Hepatic stellate cell (primary cell): Measurements from ENCODE around the gene CD276.
"Not testable (repeated sequence)": the region's sequence is repeated elsewhere in the genome, so short reads cannot be mapped to it uniquely, and the experiment has no call there.

Source experiments
- DNase-seq: peaks from one replicate; pipeline ENCODE4 v3.0.0; 2011; ENCODE audit warnings: low spot score

The CD276 gene

DNA sequence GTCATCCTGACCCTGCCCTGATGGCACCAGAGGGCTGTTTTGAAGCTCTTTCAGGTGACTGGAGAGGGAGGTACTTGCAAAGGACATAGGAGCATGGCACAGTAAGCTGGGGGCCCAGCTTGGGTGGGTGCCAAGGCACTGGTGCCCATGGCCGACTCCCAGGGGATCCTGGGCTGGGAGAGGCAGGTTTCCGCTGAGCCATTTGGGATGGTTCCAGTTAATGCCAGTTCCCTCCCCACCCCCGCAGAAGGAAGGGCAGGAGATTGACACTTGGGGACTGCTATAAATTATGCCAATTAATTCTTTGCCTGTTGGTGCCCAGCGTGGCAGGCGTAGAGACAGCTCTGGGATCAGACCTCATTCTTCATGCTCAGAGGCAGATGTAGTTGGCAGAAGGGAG, 26.1 kb downstream of the CD276 start:
- DNase-seq: no peak

DNA sequence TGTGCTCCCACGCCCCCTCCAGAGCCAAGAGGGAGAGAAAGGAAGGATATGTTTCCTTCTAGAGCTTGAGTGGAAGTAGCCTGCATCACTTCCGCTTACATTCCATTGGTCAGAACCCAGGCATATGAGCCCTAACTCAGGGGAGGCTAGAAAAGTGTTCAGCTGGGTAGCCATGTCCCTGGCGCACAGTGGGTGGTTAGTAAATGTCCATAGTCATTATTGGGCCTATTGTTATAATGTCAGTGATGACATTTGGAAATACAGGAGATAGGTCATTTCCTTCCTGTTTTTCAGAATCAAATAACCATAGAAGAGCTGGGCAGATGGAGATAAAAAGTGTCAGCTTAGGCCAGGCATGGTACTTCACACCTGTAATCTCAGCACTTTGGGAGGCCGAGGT, 27.3 kb downstream of the CD276 start:
- no peak for DNase-seq

DNA sequence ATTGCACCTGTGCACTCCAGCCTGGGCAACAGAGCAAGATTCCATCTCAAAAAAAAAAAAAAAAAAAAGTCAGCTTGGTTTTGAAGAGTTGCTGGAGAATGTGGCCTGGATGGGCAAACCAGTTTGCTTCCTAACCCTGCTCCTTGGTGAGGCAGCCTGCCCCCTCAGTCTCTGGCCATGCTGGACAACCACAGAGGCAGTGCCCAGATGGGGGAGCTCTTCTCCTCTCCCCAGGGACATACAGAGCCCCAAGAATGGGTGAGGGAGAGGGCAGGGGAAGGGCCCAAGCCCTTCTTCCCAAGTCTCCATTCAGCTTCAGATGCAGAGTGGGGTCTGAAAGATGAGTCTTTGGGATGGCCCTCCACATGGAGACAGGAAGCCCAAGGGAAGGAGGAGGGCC, 27.9 kb downstream of the CD276 start:
- no peak for DNase-seq

DNA sequence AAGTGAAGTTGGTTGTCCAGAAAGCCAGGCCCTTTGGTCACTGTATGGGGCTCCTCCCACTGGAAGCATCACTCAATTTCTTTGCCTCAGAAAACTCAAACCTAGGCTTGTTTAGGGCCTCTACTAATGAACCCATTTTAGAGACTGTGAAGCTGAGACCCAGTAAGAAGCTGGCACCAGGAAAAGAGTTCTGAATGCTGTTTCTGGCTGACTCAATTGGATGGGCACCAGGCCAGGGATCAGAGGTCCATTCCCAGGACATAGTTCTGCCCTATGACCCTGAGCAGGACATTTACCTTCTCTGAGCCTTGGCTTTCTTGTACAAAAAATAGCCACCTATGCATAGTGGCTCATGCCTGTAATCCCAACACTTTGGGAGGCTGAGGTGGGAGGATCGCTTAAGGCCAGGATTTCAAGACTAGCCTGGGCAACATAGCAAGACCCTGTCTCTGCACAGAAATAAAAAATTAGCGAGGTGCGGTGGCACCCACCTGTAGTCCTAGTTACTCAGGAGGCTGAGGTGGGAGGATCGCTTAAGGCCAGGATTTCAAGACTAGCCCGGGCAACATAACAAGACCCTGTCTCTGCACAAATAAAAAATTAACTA, 30.6 kb downstream of the CD276 start:
- no peak for DNase-seq

DNA sequence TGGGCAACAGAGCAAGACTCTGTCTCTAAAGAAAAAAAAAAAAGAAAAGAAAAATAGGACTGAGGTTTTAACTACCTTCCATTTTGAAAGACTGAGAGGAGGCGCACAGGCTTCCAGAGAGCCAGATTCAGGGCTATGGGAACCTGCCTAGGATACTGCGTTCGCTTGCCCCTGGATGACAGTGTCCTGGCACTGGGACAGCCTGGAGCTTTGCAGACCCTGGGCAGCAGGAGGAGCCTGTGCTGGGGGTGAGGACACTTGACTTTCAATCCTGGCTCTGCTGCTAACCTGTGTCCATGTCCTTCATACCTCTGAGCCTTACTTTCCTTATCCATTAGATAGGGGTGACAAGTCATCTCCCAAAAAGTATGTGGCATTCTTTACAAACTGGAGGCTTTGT, 31.2 kb downstream of the CD276 start:
- no peak for DNase-seq

DNA sequence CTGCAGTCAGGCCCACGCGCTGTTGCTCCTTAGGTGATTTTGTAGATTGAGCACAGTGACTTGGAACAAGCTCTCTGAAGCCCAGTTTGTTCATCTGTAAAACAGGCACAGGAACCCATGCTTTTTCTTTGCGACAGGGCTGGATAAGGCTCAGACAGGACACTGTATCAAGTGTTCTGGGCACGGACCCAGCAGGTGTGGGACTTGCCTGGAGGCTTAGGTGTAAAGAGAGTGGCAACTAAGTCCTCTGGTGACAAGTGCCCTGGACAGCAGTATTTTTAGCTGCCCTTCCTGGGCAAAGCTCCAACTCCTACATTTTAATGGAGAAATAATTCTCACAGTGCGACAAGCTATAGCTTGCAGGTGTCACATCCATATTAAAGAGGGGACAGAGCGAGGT, 32.2 kb downstream of the CD276 start:
- no peak for DNase-seq

DNA sequence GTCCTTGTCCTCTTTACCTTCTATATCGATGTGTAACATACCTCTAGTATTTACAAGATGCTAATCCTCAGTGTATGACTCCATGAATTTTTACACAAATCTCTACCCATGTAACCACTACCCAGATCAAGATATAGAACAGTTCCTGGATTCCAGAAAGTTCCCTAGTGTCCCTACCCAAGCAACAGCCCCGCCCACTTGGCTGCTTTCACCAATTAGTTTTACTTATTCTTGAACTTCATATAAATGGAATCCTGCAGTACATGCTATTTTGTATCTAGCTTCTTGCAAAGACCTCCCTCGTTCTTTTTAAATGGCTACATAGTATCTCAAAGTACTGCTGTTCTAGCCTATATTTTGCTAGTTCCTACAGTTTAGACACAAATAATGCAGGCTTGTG, 33.0 kb downstream of the CD276 start:
- no peak for DNase-seq

DNA sequence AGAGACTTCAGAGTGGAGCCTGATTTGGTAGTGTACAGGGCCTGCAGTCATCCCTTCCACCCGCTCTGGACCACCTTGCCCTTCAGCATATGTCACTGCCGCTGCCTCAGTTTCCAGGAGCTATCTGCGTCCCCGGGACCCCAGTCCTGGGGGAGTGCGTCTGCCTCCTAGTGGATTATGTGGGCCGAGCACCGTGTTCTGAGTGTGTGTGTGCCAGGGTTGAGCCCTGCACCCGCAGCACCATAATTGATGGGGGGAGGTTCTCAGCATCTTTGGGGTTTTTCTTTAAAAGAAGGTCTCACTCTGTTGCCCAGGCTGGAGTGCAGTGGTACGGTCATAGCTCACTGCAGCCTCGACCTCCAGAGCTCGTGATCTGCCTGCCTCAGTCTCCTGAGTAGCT, 33.6 kb downstream of the CD276 start:
- DNase-seq: no peak

DNA sequence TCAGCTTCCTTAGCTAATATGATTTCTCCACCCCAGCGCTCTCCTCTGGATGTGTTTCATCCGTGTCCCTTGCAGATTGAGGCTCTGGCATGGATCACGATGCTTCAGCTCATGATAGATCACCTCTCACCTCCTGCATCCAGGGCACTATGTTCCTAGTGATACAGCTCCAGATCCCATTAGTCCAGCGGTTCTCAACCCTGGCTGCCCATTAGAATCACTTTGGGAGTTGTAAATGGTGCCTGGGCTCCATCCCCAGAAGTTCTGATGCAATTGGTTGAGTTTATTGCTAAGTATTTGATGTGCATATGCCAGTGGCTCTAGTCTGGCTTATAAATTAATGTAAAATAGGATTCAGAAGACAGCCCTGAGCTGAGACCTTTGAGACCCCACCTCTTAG, 34.5 kb downstream of the CD276 start:
- no peak for DNase-seq

DNA sequence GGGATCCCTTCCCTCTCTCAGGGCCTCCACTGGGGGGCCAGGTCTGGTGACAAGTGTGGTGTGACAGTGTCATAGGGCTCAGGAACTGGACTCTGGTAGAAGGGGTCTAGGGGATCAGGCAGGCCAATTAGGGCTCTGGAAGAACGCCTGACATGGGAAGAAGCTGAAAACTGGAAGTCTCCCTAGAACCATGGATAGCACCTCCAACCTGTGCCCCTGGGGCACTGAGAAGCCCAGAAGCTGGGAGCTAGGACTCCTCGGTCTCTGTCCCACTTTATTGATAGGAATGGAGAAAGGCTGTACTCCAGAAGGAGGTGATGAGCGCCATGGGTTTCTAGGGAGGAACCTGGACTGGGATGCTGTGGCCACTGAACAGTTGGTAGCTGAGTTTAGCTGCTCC, 38.2 kb downstream of the CD276 start:
- no peak for DNase-seq

DNA sequence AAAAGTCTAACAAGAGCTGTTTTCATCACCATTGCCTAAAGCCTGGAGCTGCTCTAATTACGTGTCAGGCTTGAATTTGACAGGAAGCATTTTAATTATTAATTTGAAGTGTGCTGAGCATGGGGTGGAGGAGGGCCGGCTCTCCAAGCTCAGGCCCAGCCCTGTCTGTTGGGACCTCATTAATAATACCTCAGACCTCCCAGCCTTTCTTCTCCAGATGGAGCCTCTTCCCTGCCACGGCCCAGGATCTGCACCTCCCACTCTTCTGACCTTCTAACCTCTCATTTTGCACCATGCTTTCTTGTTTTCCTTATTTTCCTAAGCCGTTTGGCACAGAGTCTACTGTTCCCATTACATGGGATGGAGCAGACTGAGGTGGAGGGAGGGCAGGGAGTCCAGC, 39.0 kb downstream of the CD276 start:
- no peak for DNase-seq

DNA sequence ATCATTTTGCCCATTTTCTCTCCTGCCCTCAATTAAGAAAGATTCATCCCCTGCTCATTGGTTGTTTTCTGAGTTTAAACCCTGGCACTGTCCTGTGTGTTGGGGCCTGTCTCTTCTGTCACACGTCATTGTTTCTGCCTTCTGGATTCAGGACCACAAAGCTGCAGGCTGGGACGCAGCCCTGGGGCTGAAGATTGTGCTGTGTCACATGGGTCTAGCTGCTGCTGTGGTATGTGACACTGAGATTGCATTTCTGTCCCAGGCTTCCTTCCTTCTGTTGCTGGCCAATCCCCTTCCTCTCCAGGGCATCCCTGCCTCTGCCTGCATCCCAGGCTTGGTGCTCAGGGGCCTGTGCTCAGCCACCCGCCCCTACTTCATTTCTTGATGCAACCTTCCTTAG, 40.0 kb downstream of the CD276 start:
- DNase-seq: no peak

DNA sequence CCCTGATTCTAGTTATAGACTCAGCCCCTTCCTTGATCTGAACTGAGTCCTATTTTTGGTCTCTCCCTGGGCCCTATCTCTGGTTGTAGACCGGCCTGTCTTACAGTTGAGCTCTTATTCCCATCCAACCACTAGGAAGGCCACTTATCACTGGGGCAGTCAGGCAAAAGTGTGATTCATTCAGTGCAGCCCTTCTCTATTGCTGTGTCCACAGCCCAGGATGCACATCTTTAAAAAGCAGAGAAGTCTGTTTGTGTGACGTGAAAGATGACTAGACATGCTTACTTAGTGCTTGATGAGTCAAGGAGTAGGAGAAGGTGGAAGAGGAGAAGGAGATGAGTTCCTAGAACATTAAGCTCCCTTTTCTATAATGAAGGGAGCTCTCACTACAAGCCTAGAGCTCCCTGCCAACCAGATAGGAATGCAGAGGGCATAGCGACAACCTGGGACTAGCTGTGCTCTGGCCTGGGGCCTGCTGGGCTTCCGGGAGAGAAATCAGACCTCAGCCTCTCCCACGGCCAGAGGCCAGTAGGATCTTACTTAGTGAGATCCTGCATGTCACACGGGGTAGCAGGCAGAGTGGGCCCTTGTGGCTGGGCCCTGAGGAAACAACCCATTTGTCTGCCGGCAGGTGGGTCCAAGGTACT, 43.3 kb downstream of the CD276 start:
- peak; percentile 62 for DNase-seq

DNA sequence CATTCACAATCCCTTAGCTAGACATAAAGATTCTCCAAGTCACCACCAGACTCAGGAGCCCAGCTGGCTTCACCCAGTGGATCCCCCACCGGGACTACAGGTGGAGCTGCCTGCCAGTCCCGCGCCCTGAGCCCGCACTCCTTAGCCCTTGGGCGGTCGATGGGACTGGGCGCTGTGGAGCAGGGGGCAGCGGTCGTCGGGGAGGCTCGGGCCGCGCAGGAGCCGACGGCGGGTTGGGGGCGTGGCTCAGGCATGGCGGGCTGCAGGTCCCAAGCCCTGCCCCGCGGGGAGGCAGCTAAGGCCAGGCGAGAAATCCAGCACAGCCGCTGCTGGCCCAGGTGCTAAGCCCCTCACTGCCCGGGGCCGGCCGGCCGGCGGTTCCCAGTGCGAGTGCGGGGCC, 47.9 kb downstream of the CD276 start:
- DNase-seq: not testable (repeated sequence)

DNA sequence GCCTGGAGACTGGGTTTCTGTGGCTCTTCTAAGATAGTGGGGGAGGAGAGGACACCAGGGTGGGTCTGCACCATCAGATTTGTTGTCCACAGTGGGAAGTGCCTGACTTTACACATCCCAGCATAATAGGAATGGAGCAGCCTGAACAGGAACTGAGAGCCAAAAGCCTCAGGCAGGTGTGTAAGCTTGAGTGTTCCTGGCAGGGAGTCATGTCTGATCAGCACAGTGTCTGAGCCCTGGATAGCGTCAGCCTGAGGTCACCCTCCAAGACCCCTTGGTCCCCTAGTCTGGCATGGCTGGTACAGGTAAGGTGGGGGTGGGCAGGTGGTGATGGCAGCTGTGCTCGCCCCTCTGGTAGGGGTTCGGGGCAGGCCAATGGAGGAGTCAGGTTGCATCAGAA, 48.7 kb downstream of the CD276 start:
- no peak for DNase-seq

DNA sequence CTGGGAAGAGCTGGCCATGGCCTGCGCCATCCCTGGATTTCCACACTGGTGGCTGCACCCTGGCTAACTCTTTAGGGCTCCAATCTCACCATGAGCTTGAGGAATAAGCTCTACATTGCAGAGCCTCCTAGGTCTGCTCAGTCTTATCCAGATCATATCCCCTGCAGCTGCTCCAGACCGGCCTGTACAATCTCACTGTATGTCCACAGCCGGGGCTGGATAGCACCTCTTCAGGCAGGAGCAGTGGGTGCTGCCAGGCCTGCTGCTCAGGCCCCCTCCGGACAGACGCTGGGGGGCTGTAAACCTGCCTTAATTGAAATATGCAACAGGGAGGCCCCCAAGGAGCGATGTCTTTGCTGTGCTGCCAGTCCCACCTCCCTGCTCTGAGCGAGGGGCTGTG, 53.4 kb downstream of the CD276 start:
- no peak for DNase-seq

DNA sequence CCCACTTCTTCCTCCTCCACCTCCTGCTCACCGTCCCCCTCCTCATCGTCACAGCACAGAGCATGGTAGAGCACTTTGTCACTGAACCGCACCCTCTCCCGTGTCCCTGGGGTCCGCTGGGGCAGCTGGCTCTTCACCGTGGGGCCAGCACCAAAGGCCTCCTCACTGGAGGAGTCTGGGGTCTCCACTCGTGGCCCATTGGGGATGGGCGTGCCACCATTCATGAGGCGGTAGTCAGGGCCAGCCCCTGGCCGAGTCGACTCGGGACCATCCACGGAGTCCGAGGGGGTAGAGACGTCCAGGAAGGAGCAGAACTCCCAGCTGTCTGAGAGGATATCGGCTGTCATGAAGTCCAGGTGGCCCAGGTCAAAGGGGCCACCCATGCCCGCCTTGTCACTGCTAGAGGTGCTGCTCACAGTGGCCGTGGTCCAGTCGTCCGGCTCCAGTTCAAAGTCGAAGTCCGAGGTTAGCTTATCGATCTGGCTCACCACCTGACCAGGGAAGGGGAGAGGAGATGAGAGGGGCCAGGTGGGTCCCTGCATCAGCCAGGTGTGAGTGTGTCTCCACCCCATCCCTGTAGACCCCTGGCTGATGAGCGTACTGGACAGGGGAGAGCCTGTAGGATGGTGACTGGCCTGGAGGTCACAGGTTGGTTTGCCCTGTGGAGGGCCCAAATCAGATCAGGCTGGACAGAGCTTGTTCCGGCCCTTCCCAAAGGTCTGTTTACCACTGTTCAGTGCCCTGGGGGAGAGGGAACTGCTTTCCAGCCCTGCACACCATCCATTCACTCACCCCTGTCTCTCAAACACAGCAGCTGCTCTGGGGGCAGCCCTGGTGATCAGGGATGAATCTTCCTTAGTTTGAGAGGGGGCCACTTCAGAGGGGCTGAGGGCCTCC, 56.2 kb downstream of the CD276 start:
- DNase-seq: no peak

DNA sequence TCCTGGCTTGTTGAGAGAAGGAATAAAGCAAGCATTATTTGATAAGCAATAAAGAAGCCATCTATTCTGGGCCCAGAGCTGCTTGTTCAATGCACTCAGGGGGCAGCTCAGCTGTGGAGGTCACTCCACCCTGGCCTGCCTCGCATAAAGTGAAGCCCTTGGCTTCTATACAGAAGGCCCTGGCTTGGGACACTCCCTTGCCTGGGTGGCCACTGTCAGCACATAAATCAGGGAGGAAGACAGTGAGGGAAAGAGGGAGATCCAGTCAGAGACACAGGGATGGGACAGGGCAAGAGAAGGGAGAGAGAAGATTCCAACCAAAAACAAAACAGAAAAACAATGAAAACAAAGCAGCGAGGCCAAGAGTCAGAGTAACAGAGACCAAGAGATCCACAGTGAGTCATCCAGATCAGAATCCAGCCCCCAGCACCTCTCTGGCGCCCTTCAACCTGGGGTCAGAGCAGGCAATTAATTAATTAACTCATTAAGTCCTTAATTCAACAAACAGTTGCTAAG, 57.2 kb downstream of the CD276 start:
- DNase-seq: no peak

DNA sequence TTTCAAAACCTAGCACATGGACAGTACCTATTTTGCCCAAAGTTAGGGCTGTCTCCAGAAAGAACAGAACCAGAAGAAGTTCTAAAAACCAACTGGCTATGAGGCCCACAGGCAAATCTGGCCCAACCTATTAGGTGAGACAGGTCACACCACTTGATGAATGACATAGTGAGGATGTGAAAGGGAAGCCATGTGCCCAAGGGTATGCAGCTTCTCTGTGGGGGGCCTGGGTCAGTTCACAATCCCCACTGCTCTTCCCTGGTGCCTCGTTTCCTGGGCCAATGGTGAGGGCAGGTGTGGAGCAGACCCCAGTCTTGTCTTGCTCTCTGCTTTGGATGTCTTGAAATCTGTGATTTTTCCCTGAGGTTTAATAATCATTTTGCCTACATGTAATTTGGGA, 60.1 kb downstream of the CD276 start:
- no peak for DNase-seq

DNA sequence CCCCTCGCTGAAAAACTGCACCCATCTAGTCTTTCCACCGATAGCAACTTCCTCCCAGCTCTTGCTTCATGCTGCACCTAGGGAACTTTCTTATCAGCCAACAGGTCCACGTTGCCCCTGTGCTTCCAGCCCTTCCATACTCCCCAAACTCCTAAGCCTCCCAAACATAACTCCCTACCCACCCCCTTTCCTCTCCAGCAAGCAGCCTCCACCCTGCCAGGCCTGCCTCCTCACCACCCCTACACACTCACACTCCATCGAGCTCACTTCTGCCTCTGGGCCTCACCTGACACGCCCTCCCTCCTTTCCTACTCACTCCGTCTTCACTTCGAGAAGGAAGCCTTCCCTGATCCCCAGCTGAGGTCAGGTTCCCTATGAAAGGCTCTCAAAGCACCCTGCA, 60.9 kb downstream of the CD276 start:
- DNase-seq: no peak

DNA sequence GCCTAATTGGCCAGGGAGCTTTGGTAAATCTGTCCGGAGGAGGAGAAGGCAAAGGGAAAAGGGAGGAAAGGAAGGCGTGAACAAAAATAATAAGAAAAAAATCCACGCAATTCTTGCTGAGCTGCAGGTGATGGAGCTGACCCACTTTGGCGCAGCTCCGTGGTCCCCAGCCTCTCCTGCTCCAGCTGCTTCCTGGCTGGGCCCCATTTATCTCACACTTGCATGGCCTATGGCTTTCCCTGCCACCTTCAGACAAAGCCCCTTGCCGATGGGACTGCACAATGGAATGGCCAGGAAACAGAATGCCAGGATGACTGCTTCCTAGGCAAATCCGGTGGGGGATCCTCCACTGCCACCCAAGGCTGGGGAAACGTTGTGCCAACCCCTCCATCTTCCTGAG, 62.1 kb downstream of the CD276 start:
- DNase-seq: no peak

DNA sequence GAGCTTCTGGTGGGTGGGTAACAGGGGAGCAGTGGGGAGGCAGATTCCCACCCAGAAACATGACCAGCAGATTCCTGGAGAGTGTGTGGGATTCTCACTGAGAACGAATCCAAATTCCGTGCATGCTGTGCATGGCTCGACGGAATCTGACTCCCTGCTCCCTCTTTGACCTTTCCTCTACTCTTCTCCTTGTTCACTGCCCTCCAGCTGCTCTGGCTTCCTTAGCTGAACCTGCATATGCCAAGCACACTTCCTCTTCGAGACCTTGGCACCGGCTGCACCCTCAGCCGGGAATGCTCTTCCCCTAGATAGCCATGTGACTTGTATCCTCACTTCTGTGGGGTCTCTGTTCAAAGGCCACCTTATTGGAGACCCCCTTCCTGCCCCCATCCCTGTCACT, 62.7 kb downstream of the CD276 start:
- DNase-seq: peak; percentile 29
